ENCODE results near the gene HSFX1.
"Not testable (repeated sequence)": the region's sequence is repeated elsewhere in the genome, so short reads cannot be mapped to it uniquely, and the experiment has no call there.

HSFX1 gene, protein sequence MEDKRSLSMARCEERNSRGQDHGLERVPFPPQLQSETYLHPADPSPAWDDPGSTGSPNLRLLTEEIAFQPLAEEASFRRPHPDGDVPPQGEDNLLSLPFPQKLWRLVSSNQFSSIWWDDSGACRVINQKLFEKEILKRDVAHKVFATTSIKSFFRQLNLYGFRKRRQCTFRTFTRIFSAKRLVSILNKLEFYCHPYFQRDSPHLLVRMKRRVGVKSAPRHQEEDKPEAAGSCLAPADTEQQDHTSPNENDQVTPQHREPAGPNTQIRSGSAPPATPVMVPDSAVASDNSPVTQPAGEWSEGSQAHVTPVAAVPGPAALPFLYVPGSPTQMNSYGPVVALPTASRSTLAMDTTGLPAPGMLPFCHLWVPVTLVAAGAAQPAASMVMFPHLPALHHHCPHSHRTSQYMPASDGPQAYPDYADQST

DNA sequence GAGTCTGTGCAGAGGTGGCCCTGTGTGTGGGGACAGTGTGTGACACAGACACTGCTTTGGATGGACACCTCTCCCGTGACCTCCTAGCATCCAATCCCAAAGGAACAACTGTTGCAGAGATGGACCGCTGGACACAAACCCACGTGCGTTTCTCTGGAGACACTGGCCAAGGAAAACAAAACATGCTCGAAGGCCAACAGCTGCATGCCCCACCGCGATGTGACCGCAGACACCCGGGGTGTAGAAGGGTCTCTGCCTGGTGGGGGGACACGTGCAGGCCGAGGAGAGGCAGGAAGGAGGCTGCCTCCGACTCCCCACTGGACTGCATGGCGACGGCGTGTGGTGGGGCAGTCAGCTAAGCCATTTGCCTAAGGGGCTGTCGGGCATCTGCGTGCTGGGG, at the start of gene HSFX1:
HSFX1 (plus strand) TSS at position 301 of the 400 bp plus-strand sequence. CDS start 614 bp downstream, outside the sequence.
- not testable (repeated sequence) for DNase-seq

DNA sequence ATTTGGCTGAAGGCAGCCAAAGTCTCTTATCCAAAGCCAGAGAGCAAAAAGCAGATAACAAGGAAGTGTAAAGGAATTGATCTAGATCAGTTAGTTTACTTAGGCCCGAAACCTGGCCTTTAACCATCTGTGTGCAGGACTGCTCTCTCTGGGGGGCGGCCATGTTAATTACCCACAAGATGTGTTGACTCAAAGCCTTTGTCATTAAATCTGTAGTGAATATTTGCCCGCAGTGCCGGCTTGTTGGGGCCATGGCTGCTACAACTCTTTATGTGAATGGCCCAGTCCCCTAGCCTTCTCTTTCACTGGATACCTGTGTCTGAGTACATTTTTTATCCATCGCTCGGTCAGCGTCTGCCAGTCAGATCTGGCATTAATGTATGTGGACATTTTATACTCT, 46.6 kb upstream of the HSFX1 start:
- not testable (repeated sequence) for DNase-seq

DNA sequence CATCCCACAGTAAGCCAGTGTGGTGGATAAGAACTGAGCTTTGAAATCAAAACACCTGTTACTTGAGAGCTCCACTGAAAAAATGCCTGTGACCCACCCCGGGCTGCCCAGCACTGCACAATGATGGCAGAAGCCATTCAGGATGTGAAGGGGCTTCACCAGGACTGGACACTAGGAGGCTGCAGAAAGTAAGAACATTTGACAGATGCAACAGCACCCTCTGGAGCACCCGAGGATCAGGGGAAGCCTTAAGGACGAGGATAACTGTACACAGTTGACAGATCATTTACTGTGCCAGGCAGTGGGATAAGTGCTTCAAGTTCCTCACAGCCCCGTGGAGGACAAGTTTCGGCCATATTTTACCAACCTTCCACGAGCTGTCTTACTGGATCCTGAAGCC, 31.6 kb upstream of the HSFX1 start:
- DNase-seq, result not testable (repeated sequence)

DNA sequence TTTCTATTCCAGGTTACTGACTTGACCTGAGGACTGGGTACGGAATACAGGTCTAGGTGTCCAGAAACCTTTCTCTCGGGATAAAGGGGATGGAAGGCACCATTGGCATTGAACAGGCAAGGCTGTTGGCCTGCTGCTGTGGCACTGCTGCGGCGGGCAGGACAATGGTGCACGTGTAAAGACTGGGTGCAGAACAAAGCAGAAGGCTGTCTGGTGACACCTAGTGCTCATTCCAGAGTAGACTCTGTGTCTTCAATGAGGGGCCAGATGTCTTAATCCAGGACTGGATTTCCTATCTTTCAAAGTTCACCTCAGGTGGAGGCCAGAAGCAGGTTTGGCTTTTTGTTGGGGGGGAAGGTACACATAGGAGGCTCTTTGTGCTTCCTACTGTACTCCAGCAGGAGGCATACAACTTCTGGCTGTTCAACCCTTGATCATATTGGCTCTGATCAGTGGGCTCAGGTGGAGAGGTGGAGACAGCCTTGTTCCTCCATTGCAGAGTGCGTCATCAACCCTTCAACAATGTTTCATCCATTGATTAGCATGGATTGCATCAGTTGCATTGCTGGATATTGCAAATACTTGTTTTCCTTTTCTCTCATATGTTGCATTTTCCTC, 27.4 kb upstream of the HSFX1 start:
- not testable (repeated sequence) for DNase-seq

DNA sequence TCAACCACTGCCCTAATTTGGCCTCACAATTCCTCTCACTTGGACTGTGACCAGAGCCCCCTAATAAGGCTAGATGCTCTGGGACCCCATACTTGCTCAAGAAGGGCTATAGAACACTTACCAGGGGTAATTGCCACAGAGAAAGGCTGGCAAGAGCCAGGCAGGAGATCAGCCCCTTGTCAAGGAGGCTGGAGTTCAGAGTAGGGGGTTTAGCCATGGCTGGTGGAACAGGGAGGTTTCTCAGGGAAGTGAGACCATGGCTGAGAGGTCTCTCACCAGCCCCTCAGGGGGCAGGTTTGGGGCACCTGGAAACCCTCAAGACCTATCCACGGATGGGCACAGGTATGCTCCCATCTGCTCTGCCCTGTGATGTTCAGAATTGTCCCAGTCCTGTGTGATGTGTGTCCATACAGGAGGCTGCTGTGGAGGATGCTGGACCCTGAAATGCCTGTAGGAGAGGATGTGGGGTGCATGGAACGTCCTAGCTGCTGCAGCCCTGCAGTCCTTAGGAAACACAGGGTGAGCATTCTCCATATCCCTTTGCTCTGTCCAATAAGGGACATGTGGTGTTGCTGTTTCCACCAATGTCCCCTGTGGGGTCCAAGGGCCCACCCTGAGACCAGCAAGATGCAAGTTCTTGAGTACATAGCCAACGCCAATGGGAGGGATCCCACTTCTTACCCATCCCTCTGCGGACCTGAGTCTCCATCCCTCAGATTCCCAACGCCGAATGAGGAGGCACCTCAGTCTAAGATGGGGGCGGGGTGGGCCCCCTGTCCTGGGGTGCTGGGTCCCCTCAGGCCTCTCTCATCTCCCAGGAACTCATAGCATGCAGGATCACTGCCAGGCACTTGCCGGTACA, 16.4 kb upstream of the HSFX1 start:
- no peak for DNase-seq

DNA sequence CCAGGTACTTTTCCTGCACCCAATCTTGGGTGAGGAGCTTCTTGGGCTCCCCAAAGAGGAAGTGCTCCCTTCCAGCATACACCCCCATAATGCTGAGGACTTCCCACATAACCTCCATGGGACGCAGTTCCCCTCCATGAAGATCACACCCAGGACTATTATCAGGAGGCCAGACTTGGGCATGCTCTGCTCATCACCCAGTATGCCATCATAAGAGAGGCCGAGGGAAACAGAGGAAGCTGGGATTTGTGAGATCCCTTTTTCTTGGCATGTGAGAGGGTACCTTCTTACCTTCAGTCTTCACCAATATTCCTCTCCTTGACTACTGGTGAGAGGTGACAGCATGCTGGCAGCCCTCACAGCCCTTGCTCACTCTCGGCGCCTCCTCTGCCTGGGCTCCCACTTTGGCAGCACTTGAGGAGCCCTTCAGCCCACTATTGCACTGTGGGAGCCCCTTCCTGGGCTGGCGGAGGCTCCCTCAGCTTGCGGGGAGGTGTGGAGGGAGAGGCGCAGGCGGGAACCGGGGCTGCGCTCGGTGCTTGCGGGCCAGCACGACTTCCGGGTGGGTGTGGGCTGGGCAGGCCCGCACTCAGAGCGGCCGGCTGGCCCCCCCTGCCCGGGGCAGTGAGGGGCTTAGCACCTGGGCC, 15.7 kb upstream of the HSFX1 start:
- DNase-seq, result no peak

DNA sequence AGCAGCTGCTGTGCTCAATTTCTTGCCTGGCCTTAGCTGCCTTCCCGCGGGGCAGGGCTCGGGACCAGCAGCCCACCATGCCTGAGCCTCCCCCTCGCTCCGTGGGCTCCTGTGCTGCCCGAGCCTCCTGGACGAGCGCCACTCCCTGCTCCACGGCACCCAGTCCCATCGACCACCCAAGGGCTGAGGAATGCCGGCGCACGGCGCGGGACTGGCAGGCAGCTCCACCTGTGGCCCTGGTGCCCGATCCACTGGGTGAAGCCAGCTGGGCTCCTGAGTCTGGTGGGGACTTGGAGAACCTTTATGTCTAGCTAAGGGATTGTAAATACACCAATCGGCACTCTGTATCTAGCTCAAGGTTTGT, 15.2 kb upstream of the HSFX1 start:
- DNase-seq, result not testable (repeated sequence)

DNA sequence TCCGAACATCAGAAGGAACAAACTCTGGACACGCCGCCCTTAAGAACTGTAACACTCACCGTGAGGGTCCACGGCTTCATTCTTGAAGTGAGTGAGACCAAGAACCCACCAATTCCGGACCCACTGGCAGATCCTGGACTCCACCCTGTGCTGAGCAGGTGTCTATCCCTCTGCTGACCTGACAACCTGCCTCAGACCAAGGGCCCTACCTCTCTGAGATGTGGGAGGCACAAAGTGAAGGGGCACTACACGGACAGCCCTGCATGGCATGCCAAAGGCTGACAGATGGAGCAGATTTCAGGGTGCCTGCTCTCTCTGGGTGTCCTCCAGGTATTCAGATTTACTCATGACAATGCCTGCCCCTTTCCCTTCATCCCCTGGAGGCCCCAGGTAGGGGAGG, 14.0 kb upstream of the HSFX1 start:
- no peak for DNase-seq

DNA sequence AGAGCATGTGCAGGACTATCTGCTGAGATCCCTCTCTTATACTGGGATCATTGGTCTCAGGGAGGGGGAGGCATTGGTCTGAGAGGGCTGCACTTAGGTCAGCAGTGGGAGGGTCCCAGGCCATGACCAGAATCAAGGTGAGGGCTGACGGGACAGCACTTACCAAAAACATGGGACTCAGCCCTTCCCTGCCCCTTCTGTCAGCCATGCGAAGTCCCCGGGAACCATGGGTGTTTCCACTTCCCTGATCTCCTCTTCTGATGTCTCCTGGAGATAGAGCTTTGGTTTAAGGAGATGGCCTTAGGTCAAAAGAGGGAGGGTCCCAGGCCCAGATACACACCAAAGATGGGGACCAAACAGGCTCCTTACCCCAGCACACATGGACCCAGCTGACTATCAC, 12.9 kb upstream of the HSFX1 start:
- DNase-seq, result no peak

DNA sequence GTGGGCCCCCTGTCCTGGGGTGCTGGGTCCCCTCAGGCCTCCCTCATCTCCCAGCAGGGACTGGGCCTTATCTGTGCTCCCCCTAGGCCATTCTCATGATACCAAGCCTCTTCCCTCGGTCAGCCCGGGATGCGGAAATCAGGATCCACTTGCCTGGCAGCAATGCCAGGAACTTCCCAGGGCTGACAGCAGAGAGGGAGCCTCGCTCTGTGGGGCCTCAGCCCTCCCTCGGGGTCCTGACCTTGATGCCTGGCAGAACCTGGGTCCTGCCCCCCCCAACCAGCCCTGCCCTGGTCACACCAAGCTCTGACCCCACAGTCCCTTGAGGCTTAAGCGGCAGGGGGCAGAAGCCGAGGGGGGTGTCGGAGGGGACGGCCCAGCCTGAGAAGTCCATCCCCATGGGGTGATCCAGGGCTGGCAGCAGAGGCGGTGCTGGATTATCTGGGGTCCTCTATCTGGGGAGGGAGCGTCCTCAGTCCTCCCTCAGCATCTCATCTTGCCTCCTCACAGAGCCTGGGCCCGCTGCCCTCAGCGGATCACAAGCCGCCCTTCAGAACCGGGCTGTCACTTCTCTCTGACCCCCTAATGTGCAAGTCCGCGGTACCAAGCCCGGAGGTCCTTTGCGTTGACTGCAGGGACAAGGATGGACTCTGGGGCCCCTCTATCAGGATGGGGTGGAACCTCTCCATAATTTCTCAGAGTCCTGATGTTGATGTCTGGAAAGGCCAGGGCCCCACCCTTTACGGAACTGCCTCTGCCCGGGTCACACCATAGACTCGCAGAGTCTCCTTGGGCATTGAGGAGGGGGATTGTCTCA, 11.8 kb upstream of the HSFX1 start:
- DNase-seq, result not testable (repeated sequence)

DNA sequence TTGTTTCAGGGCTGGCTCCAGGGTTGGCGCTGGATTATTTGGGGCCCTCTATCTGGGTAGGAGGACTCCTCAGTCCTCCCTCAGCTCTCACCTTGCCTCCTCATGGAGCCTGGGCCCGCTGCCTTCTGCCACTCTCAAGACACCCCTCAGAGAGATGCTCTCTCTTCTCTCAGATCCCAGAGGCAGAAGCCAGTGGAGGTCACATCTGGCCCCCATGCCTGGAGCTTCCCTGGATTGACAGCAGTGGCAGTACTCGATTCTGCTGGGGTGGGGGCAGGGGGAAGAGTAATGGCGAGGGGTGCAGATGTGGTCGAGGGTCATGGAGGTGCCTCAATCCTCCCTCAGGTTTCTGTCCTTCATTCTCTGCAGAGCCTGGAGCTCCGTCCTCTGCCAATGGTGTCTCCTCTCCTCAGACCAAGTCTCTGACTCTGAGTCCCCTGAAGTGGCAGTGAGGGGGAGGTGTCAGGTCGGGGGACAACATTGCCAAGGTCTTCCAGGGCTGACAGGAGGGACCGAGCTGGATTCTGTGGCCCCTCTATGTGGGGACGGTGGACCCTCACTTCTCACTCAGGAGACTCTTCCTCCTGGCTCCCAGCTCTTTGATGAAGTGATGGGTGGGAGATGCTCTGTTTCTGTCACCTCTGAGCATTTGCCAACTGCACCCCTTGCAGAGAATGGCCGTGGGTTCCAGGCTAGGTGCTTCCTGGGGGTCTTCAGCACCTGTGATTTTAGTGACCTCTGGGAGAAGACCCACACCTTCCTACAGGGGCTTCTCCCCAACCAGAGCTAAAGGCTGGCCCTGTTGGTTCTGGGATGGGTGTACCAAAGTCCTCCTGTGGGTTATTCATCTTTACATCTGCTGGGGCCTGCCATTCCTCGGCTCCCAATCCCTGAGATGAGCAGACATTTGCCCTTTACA, 10.9 kb upstream of the HSFX1 start:
- DNase-seq, result no peak

DNA sequence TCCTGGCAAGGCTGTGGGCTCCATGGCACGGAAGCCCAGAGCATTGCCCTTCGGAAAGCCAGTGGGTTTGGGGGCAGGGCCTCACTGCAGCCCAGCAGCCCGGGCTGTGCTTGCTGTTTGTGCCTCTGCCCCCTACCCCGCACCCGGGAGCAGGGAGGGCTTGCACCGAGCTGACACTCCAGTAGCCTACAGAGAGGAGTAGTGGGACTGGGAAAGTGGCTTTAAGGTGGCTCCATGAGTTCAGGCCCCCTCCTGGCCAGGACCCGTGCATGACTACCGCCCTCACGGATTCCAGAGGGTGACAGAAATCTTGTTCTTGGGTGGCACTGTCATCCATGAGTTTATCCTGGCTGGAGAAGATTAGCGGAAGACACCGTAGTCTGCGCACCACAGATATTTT, 3.5 kb upstream of the HSFX1 start:
- not testable (repeated sequence) for DNase-seq

DNA sequence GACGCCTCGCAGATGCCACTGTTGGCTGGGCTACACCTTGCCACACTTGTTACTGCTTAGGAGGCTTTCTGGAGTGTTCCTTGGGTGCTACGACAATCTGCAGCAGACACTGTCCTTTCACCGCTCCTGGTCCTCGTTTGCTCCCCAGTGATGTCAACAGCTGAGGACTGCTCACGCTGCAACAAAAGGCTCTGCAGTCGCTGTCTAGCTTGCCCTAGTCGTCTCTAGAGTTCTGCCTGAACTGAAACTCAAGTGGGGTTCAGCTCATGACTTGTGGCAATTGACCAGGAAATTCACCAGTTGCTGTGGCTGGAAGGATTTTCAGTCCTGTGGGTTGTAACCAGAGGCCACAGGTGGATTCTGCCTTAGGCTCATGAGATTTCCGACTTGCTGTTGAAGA, 842 bp upstream of the HSFX1 start:
- not testable (repeated sequence) for DNase-seq

DNA sequence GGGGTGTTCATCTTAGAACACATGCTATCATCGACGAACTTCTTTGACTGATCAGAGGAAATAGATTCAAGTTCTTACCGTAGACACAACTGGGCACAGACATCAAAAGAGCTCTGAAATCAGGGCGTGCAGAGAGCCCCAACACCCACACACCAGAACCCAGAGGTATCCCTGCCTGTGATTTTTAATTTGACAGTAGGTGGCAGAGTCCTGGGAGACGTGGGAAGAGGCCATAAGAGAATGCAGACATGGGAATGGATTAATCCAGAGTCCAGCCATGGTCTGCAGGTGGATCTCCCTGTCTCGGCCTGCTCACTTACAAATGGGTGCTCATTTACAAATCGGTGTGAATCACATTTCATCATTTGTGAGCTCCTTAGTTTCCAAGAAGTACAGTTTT, 4.1 kb downstream of the HSFX1 start:
- not testable (repeated sequence) for DNase-seq

DNA sequence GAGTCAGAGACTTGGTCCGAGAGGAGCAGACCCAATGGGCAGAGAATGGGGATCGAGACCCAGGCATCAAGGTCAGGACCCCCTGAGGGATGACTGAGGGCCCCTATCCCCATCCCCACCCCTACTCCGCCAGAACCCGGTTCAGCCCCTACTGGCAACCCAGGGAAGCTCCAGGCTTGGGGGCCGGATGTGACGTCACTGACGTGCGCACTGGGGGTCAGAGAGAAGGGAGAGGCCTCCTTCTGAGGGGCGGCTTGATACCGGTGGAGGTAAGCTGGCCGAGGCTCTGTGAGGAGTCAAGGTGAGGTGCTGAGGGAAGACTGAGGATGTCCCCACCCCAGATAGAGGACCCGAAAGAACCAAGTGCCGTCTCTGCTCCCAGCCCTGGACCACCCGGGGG, 7.9 kb downstream of the HSFX1 start, which contains the start of gene MAGEA9:
MAGEA9 (plus strand) TSS at position 204 of the 400 bp plus-strand sequence. CDS start 4,281 bp downstream, outside the sequence.
- DNase-seq, result not testable (repeated sequence)

DNA sequence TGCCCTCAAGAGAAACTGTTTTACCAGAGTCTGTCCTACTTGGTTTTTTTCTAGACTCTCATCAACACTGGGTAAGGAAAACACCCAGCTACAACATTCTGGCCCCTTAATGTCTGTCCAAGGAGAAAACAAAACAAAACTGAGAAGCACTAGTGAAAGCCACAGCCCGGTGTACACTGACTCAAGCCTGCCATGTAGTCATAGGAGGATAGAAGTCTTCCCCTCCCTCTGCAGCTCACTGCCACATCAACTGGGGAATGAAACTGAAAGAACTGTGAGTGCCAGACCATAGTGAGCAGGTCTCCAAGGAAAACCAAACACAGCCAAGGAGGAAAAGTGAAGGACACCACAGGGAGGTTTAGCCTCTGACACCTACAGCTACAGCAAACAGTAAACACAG, 21.7 kb downstream of the HSFX1 start:
- not testable (repeated sequence) for DNase-seq

DNA sequence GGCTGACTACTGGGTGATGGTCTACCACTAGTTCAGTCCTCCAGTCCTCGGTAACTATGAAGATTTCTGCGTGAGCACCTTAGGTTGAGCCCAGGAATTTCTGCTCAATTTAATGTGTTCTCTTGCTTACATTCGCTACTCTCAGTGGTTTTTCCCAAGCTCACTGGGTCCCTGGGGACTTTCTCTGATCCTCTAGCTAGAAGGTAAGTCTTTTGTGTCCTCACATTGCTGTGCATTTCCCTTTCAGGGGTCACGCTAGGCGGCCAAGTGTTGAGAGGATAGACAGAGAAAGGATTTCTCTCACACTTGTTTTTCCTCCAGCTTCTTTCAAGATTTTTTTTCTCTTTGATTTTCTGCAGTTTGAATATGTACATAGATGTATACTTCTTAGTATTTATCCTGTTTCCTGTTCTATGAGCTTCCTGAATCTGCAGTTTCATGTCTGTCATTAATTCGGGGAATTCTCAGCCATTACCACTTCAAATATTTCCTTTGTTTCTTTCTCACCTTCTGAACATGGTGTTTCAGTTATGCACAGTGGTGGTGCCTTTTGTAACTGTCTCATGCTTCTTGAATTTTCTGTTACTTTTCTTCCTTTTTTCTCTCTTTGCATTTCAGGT, 25.3 kb downstream of the HSFX1 start:
- DNase-seq, result no peak

DNA sequence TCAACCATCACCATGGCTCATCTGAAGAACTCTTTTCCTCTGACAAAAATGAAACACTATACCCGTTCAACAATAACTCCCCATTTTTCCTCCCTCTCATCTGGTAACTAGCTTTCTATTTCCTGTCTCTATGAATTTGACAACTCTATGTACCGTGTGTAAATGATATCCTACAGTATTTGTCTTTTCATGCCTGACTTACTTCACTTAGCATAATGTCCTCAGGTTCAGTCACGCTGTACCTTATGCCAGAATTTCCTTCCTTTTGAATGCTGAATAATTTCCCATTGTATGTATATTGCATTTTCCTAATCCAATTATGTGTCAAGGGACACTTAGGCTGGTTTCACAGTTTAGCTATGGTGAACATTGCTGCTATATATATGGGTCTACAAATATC, 26.1 kb downstream of the HSFX1 start:
- no peak for DNase-seq

DNA sequence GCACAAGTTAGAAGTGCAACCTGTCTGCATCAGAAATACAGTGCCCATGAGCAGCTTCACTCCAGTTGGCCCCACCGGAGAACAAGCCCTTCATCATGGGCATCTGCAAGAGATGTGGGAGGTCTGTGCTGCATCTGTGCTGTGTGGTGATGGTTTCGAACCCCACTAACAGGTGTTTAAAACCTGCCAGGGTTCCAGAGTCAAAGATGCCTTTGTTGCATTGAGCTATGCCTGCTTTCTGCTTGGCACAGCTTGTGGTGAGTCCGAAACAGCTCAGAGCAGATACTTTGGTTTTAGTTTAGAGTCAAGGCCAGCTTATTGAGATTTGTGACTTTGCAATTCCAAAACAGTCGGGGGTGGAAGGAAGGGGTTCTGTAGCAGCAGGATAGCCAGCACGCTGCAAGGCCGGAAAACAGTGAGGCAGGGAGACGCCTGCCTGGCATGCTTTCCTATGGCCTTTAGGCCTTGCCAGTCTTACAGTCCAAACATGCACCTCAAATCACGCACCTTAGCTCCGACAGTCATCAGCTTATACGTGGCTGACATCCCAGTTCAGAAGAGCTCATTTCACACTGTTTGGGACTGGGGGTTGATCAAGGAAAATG, 29.7 kb downstream of the HSFX1 start:
- DNase-seq, result no peak

DNA sequence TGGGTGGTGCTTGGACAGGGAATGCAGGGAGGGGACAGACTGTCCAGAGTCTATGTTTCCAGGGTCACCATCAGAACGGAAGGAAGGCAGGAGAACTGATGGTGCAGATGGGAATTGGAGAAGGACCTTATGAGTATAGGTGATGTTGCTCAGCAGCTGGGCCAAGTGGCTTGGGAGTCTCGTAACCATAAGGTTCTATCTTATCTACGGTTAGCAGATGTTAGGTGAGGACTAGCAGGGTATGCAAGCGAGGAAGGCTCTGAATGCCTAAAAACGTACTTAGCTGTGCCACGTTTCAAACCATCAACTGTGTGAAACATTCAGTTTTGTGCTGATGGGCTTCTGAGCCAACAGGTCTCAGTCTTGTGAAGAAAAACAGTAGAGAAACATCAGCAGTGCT, 30.2 kb downstream of the HSFX1 start:
- no peak for DNase-seq
